T-cell (primary cell): ENCODE measurements around the gene EPHB3. TPM values are rescaled to one million over a fixed set of nuclear protein-coding genes. Genes with fewer than 3 reads are reported as not detected.

Source experiments
- ATAC-seq, 4 experiments: fragments of 200-7000 bp in 3 of 4; fragments of 150-1000 bp in 1 of 4; cut with Tn5 transposase; replicated peaks in 1 of 4; 1 replicate in 3 of 4; 2 replicates in 1 of 4; pipeline ENCODE4 v1.10.0; 2021; ENCODE audit warnings: moderate library complexity in 3 of 4, mild to moderate bottlenecking in 2 of 4, moderate number of reproducible peaks in 1 of 4
- CTCF ChIA-PET, 2 donors: fragments of 300-600 bp; sonication (Branson Sonifier 250); formaldehyde crosslinking; loops; one replicate each; lab custom pipeline; 2022; ENCODE audit warnings: antibody characterized with exemption in 2 of 2; lab: Charles Lee
- POLR2A ChIA-PET, 2 donors: fragments of 300-600 bp; sonication (Branson Sonifier 250); formaldehyde crosslinking; loops; one replicate each; lab custom pipeline; 2022; ENCODE audit warnings: antibody characterized with exemption in 2 of 2; lab: Charles Lee
- DNase-seq, 35 experiments: peaks; one replicate each; pipeline versions ENCODE4 v3.0.0 to v3.0.0-alpha.2; 2013 to 2023
- H3K27ac ChIP-seq: one replicate; pipeline ENCODE4 v1.5.1; 2013; ENCODE audit warnings: low read length
- H3K27me3 ChIP-seq, 2 experiments: replicated peaks in 1 of 2; 1 replicate in 1 of 2; 2 replicates in 1 of 2; pipeline versions ENCODE4 v1.6.1 to v1.7.0; 2013; ENCODE audit warnings: low read length in 1 of 2, mixed read lengths in 1 of 2; ENCODE audit not compliant: control insufficient read depth in 2 of 2, insufficient read depth in 2 of 2; ENCODE audit errors: extremely low read depth in 1 of 2
- H3K36me3 ChIP-seq, 2 donors: 1 replicate in 1 of 2; 2 replicates in 1 of 2; pipeline versions ENCODE4 v1.6.1 to v1.7.0; 2013; ENCODE audit warnings: low read length in 1 of 2; ENCODE audit not compliant: control insufficient read depth in 2 of 2, insufficient read depth in 1 of 2; ENCODE audit errors: extremely low read depth in 1 of 2
- H3K4me1 ChIP-seq, 2 experiments: 1 replicate in 1 of 2; 2 replicates in 1 of 2; pipeline versions ENCODE4 v1.6.1 to v1.7.0; 2013; ENCODE audit warnings: low read length in 2 of 2, mixed read lengths in 1 of 2; ENCODE audit not compliant: insufficient read depth in 2 of 2, control insufficient read depth in 1 of 2; ENCODE audit errors: extremely low read depth in 1 of 2
- H3K4me3 ChIP-seq, 2 donors: 1 replicate in 1 of 2; 2 replicates in 1 of 2; pipeline versions ENCODE4 v1.5.1 to v1.7.0; 2013; ENCODE audit warnings: mild to moderate bottlenecking in 2 of 2, low read length in 1 of 2, moderate library complexity in 1 of 2; ENCODE audit not compliant: control insufficient read depth in 1 of 2; ENCODE audit errors: extremely low read depth in 1 of 2
- H3K9me3 ChIP-seq: 2 replicates; pipeline ENCODE4 v1.7.0; 2013
- H3K27ac Mint-ChIP-seq, 2 donors: one replicate each; pipeline ENCODE4 v1.8.0; 2020 to 2021; ENCODE audit warnings: mild to moderate bottlenecking in 2 of 2, mixed read lengths in 2 of 2
- H3K27me3 Mint-ChIP-seq, 2 donors: one replicate each; pipeline ENCODE4 v1.8.0; 2021 to 2022; ENCODE audit warnings: mixed read lengths in 2 of 2
- H3K36me3 Mint-ChIP-seq: one replicate; pipeline ENCODE4 v1.8.0; 2021; ENCODE audit warnings: mixed read lengths
- H3K4me1 Mint-ChIP-seq, 3 donors: one replicate each; pipeline ENCODE4 v1.8.0; 2020 to 2022; ENCODE audit warnings: mixed read lengths in 3 of 3, mild to moderate bottlenecking in 1 of 3
- H3K4me3 Mint-ChIP-seq, 3 donors: one replicate each; pipeline ENCODE4 v1.8.0; 2020 to 2022; ENCODE audit warnings: mild to moderate bottlenecking in 3 of 3, mixed read lengths in 3 of 3, moderate library complexity in 3 of 3
- H3K9me3 Mint-ChIP-seq, 3 donors: one replicate each; pipeline ENCODE4 v1.8.0; 2020 to 2022; ENCODE audit warnings: mixed read lengths in 3 of 3
- WGBS: methylation state at CpG from one replicate; pipeline ENCODE4 v1.1.5; 2013; ENCODE audit warnings: missing lambda C conversion rate; ENCODE audit not compliant: insufficient coverage; 5-methylcytosine and 5-hydroxymethylcytosine counted together
- total RNA-seq, 35 experiments: library from RNA in 6 of 35; stranded (reverse) in 6 of 35; fragments of 120-200 nt in 1 of 35; gene quantifications; one replicate each; pipeline versions ENCODE4 v1.2.1 to v1.2.4 and lab custom pipeline; 2013 to 2026

The EPHB3 gene
- total RNA-seq, 5 donors from 2014 or later (not counting 1 experiment from before 2014, with no cell fraction given) = 0.35 to 1.1 (median 0.55) TPM

DNA sequence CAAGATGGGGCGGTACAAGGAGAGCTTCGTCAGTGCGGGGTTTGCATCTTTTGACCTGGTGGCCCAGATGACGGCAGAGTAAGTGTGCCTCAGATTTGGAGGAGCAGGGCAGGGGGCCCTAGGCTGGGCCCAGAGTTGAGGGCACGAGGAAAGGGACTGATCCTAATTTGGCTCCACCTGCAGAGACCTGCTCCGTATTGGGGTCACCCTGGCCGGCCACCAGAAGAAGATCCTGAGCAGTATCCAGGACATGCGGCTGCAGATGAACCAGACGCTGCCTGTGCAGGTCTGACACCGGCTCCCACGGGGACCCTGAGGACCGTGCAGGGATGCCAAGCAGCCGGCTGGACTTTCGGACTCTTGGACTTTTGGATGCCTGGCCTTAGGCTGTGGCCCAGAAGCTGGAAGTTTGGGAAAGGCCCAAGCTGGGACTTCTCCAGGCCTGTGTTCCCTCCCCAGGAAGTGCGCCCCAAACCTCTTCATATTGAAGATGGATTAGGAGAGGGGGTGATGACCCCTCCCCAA lies 19.8 kb downstream of the EPHB3 start:
- no peak for DNase-seq

DNA sequence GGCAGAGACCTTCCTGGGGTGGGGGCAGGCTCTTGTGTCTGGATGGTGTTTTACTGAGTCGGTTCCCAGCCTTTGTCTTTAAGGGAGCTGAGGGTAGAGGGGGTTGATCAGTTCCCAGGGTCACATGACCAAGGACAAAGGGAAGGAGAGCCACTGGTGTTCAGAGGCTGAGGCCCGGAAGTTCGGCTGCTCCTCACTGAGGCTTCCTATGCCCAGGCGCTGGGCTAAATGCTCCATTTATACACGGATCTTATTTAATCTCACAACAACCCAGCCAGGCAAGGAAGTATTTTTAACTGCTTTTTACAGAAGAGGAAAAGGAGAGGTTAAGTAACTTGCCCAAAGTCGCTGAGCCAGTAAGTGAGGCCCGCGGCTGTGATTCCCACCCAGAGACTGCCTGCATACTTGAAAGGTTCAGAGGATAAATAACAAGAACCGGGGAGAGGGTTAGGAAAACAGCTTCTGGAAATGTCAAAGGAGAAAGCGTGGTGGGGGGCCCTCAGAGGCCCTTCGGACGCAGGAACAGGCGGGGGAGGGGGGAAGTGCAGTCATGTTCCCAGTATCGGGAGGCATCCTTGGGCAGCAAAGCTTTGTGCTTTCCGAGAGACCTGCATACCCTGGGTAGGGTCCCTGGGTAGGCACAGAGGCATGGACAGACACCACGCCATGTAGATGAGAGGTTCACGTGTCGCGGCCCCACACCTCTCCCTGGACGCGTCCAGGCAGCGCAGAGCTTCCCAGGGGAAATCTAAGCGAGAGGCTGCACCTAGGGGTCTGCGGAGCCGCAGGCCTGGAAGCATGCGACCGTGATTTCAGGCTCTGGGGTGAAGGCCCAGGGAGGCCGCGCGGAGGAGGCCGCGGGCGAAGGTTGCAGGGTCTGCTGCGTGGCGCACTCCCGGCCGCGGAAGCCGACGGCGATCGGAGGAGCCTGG lies 21.3 kb downstream of the EPHB3 start:
- Mint-ChIP-seq H3K4me3 (peak overlapping the region; percentile 55 to 72 (median 58)), H3K36me3 (no peaks in the 10 kb centered on the region), H3K9me3 (no peaks in the 10 kb centered on the region), H3K27ac (peak overlapping the region in 1 of 2 donors; percentile 39), H3K27me3 (peaks cover 17 to 38% of the 10 kb centered on the region in 2 donors), H3K4me1 (peaks cover 6 to 12% (median 9%) of the 10 kb centered on the region in 3 donors)
- ChIA-PET CTCF (interaction anchor here in 1 of 2 donors (0.9 kb wide), 1 partner anchor 22 kb away, joined by 4 read pairs; the partner anchor contains the start of gene EPHB3), POLR2A (no interaction called here)
- WGBS = 47% methylated on average over 37 of the region's 42 CpGs
- Histone ChIP-seq H3K4me3 (peak overlapping the region in 1 of 2 donors; percentile 52), H3K27me3 (peaks cover 3 to 73% of the 10 kb centered on the region in 2 experiments), H3K27ac (no peak overlapping the region), H3K36me3 (peaks cover 0 to 3% of the 10 kb centered on the region in 2 donors), H3K4me1 (peaks cover 0 to 8% of the 10 kb centered on the region in 2 experiments), H3K9me3 (no peaks in the 10 kb centered on the region)
- no peak for ATAC-seq
- no peak for DNase-seq

More for the DNA sequence above, 19.8 kb downstream of the EPHB3 start:
- Histone ChIP-seq H3K27me3 (peaks cover 3 to 73% of the 10 kb centered on the region in 2 experiments), H3K4me3 (no peak overlapping the region), H3K9me3 (no peaks in the 10 kb centered on the region), H3K4me1 (peaks cover 0 to 8% of the 10 kb centered on the region in 2 experiments), H3K36me3 (peaks cover 0 to 3% of the 10 kb centered on the region in 2 donors), H3K27ac (no peak overlapping the region)
- H3K27ac Mint-ChIP-seq = no peak overlapping the region
- peaks cover 6 to 12% (median 9%) of the 10 kb centered on the region in 3 donors for H3K4me1 Mint-ChIP-seq
- H3K9me3 Mint-ChIP-seq = no peaks in the 10 kb centered on the region
- ATAC-seq = no peak
- no peaks in the 10 kb centered on the region for H3K36me3 Mint-ChIP-seq
- WGBS = 82% methylated on average over 12 of the region's 15 CpGs
- H3K4me3 Mint-ChIP-seq = no peak overlapping the region
- ChIA-PET CTCF (interaction anchor here in 1 of 2 donors (1.4 kb wide), 1 partner anchor 20 kb away, joined by 3 read pairs; the partner anchor contains the start of gene EPHB3), POLR2A (no interaction called here)
- peaks cover 17 to 35% of the 10 kb centered on the region in 2 donors for H3K27me3 Mint-ChIP-seq

DNA sequence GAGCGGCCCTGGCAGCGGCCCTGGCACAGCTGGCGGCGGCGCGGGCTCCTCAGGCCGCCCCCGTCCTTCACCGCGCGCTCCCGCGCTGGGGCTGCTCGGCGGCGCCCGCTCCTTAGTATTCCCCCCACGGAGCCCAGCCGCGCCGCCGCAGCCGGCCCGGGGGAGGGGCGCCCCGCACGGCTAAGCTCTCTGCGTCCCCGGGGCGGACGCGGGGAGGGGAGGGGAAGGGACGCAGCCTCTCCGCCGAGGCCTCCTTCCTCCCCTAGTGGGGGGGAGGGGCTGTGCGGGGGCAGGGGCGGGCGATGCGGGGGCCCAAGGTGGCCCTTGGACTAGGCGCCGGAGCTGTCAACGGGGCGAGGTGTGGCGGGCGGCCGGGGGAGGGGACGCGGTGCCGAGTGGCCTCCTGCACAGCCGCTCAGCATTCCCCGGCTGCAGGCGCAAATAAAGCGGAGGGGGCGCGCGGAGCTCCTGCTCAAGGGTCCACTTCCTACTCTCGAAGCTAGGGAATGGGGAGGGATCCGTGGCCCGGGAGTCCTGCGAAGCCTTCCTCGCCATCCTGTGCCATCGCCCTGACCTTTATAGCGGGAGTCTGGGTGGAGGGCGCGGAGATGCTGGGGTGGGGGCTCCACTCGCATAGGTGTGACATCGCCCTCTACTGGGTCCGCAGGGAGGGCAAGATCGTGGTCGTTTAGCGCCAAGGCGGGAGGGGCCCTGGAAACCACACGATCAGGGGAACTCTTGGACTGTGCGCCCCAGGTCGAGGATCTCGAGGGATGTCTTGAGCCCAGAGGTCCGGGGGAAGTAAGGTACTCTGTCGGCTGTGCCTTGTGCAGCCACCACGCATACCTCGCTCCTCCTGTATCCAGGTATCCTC lies 22.2 kb downstream of the EPHB3 start:
- WGBS = 10% methylated on average over 58 of the region's 80 CpGs
- DNase-seq = peak in 1 of 35 experiments; percentile 21

DNA sequence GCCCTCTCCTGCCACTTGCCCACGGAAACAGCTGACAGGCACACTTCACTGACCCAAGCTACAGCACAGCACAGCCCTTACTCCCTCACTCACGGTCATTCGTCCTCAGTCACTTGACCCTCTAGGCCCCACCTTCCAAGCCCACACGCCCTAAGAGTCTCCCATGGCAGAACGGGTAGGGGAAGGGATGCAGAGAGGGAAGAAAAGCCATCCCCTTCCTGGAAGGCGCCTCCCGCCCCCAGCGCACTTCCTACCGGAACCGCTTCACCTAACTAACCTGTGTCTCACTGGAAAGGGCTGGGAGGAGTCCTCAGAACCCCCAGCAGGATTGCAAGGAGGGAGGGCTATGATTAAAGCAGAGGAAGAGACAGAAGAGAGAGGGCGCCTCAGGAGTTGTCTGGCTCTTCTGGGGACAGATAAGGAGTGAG lies 22.9 kb downstream of the EPHB3 start:
- WGBS = 82% methylated on average over 2 of the region's 11 CpGs
- H3K4me3 Mint-ChIP-seq = peak overlapping the region in 2 of 3 donors; percentile 23 to 41
- peaks cover 6 to 12% (median 9%) of the 10 kb centered on the region in 3 donors for H3K4me1 Mint-ChIP-seq
- H3K36me3 ChIP-seq = peaks cover 0 to 3% of the 10 kb centered on the region in 2 donors
- CTCF ChIA-PET = interaction anchor here in 1 of 2 donors (0.6 kb wide), 1 partner anchor 40 kb away, joined by 6 read pairs; no protein-coding TSS in a partner anchor
- H3K27me3 Mint-ChIP-seq = peaks cover 13 to 31% of the 10 kb centered on the region in 2 donors
- H3K4me3 ChIP-seq = no peak overlapping the region
- DNase-seq (no peak), ATAC-seq (no peak)
- H3K9me3 ChIP-seq = no peaks in the 10 kb centered on the region
- peaks cover 0 to 8% of the 10 kb centered on the region in 2 experiments for H3K4me1 ChIP-seq
- H3K27ac ChIP-seq = no peak overlapping the region
- H3K27me3 ChIP-seq = peaks cover 3 to 71% of the 10 kb centered on the region in 2 experiments
- no peaks in the 10 kb centered on the region for H3K36me3 Mint-ChIP-seq
- no peaks in the 10 kb centered on the region for H3K9me3 Mint-ChIP-seq
- POLR2A ChIA-PET = no interaction called here
- H3K27ac Mint-ChIP-seq = no peak overlapping the region

More for the DNA sequence above, 22.2 kb downstream of the EPHB3 start:
- no peak overlapping the region for H3K27ac ChIP-seq
- H3K27me3 ChIP-seq = peaks cover 3 to 71% of the 10 kb centered on the region in 2 experiments
- peaks cover 6 to 12% (median 9%) of the 10 kb centered on the region in 3 donors for H3K4me1 Mint-ChIP-seq
- H3K4me1 ChIP-seq = peaks cover 0 to 8% of the 10 kb centered on the region in 2 experiments
- H3K27ac Mint-ChIP-seq = no peak overlapping the region
- H3K27me3 Mint-ChIP-seq = peaks cover 17 to 37% of the 10 kb centered on the region in 2 donors
- no peaks in the 10 kb centered on the region for H3K9me3 ChIP-seq
- H3K4me3 Mint-ChIP-seq = peak overlapping the region; percentile 24 to 72 (median 47)
- H3K36me3 ChIP-seq = peaks cover 0 to 3% of the 10 kb centered on the region in 2 donors
- no peaks in the 10 kb centered on the region for H3K36me3 Mint-ChIP-seq
- peak; percentile 40 to 72 (median 52) for ATAC-seq
- ChIA-PET POLR2A (no interaction called here), CTCF (interaction anchor here in 1 of 2 donors (0.6 to 0.9 kb wide), 2 partner anchors 23 to 41 kb away, joined by 4 to 6 read pairs; partner anchors contain the start of gene EPHB3)
- H3K4me3 ChIP-seq = peak overlapping the region in 1 of 2 donors; percentile 52
- H3K9me3 Mint-ChIP-seq = no peaks in the 10 kb centered on the region

DNA sequence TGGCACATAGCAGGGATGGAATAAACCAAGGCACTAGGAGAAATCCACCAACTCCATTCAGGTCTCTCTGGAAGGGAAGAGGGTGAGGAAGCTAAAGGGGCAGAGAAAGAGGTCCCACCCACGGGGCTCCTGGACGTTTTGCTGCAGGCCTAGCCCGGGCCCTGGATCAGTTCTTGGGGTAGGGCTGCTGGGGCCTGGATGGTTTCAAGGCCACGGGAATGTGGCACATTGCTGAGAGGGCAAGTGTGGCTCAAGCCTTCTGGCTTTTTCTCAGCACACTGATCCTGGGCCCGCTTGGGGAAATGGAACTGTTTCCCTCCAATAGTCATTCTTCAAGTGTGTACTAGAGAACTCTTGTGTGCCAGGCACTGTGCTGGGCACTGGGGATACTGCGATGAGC lies 24.0 kb downstream of the EPHB3 start:
- peaks cover 13 to 29% of the 10 kb centered on the region in 2 donors for H3K27me3 Mint-ChIP-seq
- WGBS = 83% methylated on average over 4 of the region's 6 CpGs
- CTCF ChIA-PET = no interaction called here
- Histone ChIP-seq H3K9me3 (no peaks in the 10 kb centered on the region), H3K27me3 (peaks cover 3 to 63% of the 10 kb centered on the region in 2 experiments), H3K4me1 (peaks cover 0 to 8% of the 10 kb centered on the region in 2 experiments), H3K36me3 (peaks cover 0 to 3% of the 10 kb centered on the region in 2 donors), H3K4me3 (no peak overlapping the region), H3K27ac (no peak overlapping the region)
- ATAC-seq (no peak), DNase-seq (no peak)
- H3K4me1 Mint-ChIP-seq = peaks cover 6 to 12% (median 9%) of the 10 kb centered on the region in 3 donors
- H3K4me3 Mint-ChIP-seq = no peak overlapping the region
- POLR2A ChIA-PET = no interaction called here
- no peaks in the 10 kb centered on the region for H3K9me3 Mint-ChIP-seq
- no peak overlapping the region for H3K27ac Mint-ChIP-seq
- H3K36me3 Mint-ChIP-seq = no peaks in the 10 kb centered on the region
